GM21526 (cell line): ENCODE measurements around the gene SNRNP200.

ENCODE experiments used
- ATAC-seq: cut with Tn5 transposase; IDR thresholded peaks from one replicate; pipeline ENCODE4 v1.9.1; 2021; ENCODE audit warnings: moderate library complexity; ENCODE audit not compliant: unreplicated experiment, low FRiP score

Gene SNRNP200

DNA sequence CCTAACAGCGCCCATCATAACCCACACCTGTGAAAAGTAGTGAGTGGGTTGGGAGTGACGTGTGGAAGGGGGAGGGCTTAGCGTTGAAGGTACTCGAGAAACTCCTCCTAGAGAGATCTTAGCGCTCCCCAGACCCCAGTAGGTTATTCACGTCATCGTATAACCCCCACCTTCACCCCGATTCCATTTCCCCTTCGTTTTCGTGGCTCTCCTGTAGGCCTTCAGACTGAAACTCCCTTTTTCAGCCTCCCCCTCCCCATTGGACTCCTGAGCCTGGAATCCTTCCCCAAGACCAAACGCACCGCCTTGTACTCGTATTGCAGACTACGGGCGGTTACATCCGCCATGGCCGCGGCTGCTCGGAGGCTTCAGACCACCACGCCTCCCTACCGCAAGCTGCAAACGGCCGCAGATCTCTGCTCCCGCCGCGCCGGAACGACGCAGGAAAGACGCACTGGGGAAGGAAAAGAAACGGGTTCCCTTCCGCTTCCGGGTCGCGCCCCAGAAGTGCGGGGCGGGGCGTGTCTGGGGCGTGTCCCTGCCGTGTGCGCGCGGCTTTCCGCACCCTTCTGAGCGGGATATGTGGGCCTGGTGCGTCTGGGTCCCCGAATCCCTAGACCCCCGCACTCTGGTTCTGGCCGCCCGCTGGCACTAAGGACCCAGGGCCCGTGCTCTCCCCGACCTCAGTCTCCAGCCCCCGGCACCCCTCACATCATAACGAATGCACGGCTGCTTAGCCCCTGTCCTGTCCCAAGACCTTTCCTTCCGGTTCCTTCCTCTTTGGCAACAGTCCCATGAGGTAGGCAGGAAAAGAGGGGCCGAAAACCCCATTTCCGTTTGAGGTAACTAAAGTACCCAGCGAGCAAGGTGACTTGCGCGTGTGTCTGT is at the start of gene SNRNP200:
Gene SNRNP200 (minus strand): TSS at position 456 of the 888 bp plus-strand sequence. CDS start 109 bp downstream, at position 347.
- peak; percentile 74 for ATAC-seq

DNA sequence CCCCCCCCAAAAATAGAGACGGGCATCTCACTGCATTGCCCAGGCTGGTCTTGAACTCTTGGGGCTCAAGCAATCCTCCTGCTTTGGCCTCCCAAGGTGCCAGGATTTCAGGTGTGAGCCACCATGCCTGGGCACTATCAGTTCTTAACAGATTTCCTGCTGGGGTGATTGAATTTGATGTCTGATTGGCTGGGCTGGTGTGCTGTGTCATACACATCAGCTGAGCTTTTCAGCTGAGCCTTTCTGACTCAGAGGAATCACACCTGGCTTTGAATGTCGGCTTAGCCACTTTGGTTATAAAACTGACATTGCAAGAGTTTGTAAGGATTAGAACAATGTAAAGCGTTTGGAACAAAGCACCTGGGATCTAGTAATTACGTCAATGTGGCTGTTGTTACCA is 49.1 kb upstream of the SNRNP200 start:
- no peak for ATAC-seq

DNA sequence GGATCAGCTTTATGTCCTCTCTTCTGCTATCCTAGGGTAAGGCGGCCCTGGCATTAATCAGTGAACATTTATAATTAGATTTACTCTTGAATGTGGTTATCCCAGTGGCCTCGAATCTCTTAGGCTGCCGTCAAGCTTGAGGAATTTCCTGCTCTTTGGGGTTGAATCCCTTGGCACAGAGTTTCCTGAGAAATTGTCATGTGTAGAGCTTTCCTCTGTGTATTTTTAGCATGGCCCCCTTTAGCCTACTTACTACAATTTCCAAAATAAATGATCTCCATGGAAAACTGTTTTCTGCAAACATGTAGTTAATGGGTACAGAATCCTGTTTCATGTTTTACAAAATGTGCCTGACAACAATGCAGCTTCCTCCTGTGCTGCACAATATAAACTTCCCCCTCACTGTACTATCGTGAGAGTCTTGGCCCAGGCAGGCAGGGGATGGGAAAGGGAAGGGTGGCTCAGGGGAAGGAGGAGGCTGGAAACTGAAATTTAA is 48.3 kb upstream of the SNRNP200 start:
- ATAC-seq = no peak

DNA sequence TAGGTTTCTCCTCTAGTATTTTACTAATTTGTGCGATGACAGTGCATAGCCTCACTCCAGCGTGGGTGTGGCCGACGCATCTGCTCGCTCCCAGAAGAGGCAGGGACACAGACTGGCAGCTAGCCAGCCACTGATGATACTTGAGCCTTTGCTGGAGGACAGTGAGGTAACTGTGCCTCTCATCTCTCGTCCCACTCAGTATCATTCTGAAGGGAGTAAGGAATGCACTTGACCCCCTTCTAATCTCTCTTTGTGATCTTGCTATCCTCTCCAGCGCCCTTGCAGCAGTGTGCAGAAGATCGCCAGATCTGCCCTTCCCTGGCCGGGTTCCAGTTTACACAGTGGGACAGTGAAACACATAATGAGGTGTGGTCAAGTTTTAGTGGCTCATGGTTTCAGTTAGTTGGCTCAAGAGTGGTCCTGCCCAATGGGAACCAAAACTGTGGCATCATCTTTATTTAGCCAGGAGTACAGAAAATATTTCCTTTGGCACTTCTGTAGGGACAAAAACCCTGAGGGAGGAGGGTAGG is 47.8 kb upstream of the SNRNP200 start:
- ATAC-seq = no peak

DNA sequence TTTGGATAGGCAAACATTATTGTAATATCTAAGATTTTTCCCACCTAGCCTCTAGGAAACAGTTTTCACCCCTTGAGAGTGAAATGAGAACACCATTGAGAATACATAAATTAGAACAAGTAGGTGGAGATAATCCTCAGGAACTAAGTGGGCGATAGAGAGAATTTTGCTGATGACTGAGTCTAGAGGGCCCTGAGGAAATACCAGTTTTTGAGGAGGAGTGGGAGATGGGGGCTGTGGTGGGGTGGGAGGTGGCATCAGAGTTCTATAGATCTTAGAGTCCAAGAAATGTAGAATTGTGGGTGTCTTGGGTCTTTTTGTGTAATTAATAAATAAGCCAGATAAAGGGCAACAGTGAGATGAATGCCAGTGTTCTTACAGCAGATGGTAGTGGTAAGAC is 42.0 kb upstream of the SNRNP200 start:
- ATAC-seq = no peak

DNA sequence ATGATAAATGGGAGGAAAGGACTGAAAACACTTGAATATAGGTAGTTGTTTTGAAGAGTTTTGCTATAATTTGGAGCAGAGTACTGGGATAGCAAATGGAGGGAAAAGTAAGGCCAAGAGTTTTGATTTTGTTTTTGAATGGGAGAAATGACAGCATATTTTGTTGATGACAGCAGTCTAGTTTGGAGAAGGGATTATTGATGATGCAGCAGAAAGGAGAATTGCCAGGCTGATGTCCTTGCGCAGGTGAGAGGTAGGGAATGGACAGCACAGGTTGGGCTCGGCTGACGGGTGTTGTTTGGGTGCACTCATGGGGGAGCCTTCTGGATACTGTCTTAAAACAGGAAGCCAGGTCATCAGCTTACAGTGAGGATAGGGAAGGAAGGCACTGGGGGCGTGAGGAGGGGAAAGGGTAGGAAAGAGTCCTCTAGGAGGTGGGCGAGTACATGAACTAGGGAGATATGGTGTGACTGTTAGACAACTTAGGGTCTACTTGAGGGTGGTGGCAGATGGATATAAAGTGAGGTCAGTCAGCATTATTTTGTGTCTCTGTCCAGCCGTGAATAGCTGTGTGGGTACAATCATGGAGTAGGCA is 40.6 kb upstream of the SNRNP200 start:
- no peak for ATAC-seq

DNA sequence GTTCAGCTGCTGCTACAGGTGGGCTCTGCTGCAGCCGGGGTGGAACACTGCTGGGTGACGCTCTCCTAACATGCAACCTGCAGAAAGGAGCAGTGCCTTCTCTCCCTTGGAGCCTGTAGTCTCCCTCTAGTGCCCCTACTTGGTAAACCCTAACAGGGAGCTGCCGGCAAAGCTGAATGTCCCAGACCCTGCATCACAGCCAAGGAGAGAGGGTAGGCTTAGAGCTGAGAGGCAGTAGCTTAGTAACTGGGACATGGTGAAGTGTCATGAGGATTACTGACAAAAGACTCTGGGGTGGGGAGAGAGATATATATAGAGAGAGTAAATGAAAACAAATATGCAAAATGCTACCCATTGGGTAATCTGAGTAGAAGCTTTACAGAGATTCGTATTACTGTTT is 40.1 kb upstream of the SNRNP200 start:
- no peak for ATAC-seq

DNA sequence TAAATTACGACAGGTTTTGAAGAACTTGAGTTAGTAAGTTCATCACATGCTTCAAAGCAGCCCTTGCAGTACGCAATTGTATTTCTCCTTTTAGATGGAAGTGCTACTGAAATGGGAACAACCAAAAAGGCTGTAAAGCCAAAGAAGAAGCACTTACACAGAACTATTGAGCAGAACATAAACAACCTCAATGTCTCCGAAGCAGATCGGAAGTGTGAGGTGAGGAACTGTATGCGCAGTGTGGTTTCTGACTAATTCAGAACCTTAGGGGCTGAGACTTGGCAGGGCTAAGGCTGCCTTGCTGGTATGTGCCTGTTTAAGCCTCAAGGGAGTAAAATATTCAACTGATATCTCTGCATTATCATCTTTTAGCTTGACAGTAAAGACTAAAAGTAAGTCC is 38.7 kb upstream of the SNRNP200 start:
- peak; percentile 45 for ATAC-seq

DNA sequence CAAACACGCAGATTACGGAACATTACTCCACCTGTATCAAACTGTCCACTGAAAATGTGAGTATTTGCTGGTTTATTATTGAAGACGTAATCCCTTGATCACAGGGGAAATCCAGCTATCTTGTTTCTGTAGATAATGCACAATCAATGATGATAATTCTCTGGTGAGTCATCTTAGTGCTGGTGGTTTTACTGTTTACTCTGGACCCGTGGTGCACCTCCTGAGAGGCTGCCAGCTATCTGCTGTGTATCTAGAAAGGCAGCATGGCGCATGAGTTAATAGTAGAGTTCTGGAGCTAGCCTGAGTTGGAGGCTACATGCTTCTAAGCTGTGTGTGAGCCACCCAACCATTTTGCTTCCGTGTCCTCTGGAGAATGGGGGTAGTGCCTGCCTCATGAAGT is 36.7 kb upstream of the SNRNP200 start:
- no peak for ATAC-seq

DNA sequence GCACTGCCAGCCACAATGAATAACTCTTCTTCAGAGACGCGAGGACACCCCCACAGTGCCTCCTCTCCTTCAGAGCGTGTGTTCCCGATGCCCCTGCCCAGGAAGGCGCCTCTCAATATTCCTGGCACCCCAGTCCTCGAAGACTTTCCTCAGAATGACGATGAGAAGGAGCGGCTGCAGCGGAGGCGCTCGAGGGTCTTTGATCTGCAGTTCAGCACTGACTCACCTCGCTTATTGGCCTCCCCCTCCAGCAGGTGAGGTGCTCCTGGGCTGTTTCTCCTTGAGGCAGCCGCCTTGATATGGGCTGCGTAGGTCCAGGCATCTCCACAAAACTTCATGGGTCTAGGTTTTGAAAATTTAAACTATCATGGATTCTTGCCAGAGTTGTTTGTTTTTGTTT is 36.3 kb upstream of the SNRNP200 start:
- no peak for ATAC-seq

DNA sequence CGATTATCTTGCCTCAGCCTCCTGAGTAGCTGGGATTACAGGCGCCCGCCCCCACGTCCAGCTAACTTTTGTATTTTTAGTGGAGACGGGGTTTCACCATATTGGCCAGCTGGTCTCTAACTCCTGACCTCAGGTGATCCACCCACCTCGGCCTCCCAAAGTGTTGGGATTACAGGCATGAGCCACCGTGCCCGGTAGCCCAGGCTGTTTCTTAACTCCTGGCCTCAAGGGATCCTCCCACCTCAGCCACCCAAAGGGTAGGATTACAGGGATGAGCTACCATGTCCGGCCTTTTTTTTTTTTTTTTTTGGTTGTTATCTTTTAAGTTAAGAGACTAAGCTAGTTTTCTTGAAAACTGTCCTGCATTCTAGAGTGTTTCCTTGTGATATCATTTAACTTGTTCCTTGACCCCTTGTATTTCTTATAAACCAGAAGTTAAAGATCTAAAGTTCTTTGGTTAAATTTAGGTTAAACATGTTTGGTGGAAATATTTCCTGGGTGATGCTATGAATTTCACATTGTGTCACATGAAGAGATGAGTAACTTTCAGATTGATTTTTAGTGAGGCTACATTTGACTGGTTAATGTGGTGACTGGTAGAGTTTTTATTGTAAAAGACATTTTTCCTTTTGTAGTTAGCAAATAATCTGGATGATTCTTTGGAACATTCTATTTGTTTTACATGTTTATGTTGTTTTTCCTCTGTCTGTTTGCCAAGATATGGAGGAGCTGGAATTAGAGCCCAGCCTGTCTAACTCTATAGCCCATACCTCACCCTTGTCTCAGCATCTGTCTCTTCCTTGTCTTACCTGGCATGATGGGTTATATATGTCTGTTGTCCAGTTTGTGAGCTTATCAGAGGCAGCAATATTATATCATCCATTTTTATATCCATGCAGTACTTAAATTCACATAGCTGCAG is 35.4 kb upstream of the SNRNP200 start:
- no peak for ATAC-seq

DNA sequence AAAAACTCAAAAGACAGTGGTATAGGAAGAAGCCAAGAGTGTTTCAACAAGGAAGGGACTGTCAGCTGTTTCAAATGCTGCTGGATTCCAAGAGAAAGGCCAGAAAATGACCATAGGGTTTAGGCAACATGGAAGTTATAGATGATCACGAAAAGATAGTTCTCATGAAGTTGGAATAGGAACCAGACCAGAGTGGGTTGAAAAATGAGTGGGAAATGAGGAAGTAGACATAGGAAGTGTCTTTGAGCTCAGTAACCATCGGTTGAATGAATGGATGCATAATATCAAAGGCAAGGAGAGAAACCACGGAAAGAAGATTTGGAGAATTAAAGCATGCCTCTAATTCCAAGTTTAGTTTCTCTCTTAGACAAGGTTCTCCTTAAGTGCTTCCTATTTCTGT is 31.5 kb upstream of the SNRNP200 start:
- ATAC-seq = no peak

DNA sequence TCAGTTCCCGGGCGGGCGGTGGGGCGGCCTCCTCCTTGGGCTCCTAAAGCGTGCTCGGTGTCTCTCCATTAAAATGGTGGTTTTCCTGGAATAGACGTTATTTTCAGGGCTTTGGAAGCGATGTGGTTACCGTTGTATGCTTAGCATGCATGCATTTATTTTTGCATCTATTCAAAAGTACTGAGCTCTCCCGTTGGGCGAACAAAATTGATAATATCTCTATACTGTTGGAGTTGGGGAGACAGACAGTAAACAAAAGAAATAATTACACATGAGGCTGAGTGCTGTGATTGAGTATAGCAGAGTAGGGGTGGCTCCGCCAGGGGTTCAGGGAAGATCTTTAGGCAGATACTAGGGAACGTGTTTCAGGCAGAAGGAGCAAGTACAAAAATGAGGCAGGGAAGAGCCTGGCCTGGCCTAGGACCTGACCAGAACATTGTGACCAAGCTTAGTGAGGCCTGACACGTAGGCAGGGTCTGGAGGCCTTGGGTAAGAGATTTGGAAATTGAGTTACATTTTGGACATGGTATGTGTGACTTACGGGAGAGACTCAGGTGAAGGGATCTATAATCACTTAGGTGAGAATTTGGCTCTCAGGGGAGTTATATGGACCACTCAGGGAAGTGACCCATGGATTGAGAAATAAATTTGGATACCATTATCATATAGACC is 30.9 kb upstream of the SNRNP200 start:
- peak; percentile 5 for ATAC-seq

DNA sequence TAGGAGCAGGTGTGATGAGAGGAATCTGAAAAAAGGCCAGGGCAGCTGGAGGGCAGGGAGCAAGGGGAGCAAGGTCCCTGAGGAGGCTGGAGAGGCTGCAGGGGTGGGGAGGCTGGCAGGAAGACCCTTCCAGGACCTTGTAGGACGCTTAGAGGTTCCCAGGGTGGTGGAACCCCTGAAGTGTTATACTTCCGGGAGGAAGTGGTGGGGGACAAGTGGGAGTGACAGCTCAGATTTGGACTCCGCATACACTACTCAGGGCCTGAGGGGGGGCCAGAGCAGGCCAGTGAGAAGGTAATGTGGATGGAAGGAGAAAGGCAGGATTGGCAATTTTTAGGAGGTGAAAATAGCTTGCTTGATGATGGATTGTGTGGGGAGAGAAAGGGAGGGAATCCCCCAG is 28.4 kb upstream of the SNRNP200 start:
- no peak for ATAC-seq

DNA sequence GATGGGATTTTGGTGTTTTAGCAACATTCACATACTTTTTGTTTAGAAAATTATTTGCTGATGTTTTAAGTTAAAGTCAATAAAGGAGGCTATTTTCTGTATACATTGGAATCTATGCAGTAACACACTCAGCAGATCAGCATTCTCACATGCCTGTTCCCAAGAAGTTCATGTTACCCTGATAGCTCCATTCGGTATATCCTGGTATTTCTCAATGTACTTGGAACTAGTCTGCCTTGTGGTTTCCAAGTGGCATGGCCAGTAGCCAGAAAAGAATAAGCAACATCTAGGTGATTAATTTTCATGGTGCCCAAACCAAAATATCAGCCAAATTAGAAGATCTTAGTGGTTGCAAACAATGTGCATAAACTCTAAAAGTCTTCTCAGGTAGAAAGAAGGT is 25.1 kb upstream of the SNRNP200 start:
- no peak for ATAC-seq

DNA sequence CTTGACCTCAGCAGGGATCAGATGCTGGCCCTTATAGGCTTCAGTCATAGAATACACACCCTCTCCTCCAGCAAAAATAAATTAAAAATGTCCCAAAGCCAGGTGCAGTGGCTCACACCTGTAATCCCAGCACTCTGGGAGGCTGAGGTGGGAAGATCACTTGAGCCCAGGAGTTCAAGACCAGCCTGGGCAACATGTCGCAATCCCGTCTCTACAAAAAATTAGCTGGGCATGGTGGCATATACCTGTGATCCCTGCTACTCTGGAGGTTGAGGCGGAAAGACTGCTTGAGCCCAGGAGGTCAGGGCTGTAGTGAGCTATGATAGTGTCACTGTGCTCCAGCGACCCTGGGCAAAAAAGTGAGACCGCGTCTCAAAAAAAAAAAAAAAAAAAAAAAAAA is 24.5 kb upstream of the SNRNP200 start:
- ATAC-seq = no peak

DNA sequence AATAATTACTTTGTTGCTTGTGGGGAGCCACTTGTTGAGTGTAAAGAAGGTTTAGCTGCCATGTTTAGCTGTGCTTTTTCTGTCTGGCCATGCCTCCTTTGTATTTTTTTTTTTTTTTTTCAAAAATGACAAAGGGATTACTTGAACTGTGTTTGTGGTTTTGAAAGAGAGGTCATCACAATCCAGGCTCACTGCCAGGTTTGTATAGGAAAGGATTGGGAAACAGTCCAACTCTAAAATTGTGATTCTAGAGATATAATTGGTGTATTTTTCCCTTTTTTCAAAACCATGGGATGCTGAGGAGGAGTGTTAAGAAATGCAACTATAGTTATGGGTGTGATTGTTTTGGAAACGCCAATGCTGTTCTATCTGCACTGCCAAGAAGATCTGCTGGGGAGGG is 24.1 kb upstream of the SNRNP200 start:
- no peak for ATAC-seq

DNA sequence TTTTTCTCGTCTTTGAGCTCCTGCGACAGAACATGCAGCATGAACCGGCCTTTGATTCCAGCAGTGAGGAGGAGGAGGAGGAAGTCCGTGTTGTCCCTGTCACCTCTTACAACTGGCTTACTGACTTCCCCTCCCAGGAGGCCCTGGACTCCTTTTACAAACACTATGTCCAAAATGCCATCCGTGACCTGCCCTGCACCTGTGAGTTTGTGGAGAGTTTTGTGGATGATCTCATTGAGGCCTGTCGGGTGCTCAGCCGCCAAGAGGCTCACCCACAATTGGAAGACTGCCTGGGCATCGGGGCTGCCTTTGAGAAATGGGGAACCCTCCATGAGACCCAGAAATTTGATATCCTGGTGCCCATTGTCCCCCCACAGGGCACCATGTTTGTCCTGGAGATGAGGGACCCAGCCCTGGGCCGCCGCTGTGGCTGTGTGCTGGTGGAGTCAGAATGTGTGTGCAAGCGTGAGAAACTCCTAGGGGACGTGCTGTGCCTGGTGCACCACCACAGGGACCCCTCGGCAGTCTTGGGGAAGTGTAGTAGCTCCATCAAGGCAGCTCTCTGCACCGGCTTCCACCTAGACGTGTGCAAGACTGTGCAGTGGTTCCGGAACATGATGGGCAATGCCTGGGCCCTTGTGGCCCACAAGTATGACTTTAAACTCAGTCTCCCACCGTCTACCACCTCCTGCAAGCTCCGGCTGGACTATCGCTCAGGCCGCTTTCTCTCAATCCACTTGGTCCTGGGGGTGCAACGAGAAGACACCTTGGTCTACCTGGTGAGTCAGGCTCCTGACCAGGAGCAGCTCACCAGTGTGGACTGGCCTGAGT is 21.9 kb upstream of the SNRNP200 start:
- no peak for ATAC-seq

DNA sequence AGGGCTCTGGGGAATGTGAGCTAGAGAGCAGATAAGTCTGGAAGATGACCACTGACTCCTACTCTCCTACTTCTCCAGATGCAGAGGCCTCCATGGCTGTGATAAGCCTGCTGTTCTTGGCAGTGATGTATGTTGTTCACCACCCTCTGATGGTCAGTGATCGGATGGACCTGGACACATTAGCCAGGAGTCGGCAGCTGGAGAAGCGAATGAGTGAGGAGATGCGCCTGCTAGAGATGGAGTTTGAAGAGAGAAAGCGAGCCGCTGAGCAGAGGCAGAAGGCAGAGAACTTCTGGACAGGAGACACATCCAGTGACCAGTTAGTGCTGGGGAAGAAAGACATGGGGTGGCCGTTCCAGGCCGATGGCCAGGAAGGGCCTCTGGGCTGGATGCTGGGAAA is 21.2 kb upstream of the SNRNP200 start:
- ATAC-seq = no peak
